Measurements from ENCODE around the gene CCNY.
A peak's percentile ranks its signal among the peaks of the same experiment; 100 is the strongest.

Gene CCNY

DNA sequence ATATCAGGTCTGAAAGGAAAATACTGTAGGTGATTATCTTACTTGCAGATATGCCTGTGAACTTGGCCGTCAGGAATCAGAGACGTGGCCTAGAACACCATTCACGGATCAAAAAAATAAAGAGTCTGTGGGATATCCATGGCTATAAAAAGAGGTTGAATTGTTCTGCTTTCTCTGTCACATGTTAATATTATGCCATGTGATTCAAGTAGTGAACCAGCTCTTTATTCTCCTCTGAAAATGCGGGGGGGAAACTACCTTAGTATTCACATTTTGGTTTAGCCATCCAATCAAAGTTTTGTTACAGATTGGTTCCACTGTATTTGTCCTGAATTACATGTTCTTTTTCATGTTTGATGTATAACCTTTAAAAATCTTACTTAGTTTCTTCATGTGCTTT lies 120.5 kb downstream of the CCNY start:
- DNase-seq = no peak

DNA sequence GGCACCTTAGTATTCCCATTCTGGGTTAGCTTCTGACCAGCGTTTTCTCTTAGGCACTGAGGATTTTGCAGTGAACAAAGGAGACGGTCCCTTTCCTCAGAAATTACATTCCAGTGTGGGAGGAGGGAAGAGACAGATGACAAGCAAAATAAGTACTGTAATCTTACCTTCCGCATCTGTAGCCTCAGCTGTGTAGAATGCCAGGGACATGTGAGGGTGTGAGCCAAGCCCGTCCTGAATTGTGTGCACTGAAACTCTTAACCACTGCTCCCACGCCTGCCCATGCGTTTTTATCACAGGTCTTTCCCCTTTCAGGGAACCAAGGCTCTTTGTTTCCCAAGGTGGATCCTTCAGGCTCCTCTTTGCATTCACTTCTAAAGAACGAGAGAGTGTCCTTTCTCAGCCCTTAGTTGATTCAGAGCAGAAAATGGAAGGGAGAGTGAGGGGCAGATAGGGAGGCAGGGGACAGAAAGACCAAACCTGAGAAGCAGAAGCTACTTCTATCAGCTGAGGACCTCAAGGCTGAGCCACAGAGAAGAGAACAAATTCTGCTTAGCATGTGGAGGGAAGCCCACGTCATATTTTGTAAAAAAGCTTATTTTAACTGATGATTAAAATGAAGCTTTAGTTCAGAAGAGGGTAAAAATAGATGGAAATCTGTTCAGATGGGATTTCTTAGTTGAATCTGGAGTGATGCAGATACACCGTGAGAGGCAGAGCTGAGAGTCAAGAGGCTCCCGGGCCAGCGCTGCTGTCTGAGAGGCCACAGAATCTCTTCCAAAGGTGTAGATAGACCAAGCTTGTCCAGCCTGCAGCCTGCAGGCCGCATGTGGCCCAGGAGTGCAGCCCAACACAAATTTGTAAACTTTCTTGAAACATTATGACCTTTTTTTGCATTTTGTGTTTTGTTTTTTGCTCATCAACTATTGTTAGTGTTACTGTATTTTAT lies 122.5 kb downstream of the CCNY start:
- DNase-seq = no peak

- DNase-seq = no peak
Measured at GRCh38 chr10:35459449-35459847, 123.1 kb downstream of the CCNY start.

- no peak for DNase-seq
Measured at GRCh38 chr10:35460852-35461460, 124.6 kb downstream of the CCNY start.

DNA sequence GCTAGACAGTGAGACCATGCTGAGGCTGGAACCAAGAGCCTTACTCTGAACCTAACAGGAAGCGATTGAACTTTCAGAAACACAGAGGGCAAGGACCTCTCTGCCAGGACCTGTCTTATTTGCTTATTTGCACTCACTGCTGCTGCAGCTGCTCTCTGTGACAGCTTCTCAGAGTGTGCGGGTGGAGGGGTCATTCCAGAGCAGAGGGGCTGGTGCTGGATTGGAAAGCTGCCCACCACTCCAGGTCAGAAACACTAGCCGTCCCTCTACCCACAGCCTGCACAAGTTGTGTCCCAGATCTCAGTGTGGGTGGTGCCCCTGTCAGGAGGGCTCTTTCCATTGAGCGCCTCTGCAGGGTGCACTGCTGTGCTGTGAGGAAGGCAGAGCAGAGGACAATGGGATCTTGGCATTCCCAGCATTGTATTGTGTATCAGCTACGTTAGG lies 126.2 kb downstream of the CCNY start:
- no peak for DNase-seq

DNA sequence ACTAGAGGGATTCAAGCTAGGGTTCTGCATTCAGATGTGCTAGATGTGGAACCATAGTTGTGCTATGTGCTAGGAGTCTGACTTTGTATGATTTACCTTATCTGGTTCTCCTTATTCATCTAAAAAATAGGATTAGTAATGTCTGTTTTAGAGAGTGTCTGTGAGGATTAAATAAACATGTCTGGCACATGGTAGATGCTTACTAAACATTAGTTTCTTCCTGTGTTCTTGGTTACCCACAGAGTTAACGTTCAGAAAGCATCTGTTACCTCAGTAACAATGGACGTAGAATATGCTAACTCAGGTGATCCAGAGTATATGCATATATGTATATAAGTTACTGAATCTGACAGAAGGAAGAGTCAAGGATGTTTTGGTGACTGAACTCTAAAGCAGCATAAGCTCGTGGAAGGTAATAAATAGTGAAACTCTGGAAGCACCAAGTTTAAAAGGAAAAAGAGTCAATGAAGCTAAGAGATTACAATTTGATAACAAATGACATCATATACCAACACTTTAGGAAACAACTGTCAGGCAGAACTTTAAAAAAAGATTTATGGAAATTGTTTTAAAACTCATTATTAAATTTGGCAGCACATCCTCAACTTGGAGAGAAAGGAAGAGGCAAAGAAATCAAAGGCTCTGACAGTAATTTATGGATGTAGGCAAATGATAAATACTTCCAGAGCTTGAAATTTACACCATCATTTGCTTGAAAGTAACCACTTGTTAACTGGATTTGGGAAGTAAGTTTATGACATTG lies 127.0 kb downstream of the CCNY start:
- no peak for DNase-seq

DNA sequence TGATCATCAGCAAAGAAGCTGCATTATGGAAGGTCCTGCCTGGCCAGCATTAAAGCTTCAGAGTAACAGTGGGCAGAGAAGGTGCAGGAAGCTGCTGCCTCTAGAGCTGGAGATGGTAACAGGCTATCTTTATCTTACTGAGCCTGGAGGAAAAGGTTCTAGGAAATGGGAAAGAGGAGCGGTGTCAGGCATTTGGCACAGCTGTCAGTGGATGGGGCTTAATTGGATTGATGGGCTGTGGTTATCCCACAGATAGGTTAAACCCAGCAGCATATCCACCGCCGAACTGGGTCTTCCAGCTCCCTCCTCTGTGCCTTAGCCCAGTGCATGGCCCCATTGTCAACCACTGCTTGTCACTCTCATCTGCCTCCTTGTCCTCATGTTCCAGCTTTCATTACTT lies 127.6 kb downstream of the CCNY start:
- DNase-seq = no peak

- peak; percentile 43 for DNase-seq
Measured at GRCh38 chr10:35464825-35465456, 128.6 kb downstream of the CCNY start.

DNA sequence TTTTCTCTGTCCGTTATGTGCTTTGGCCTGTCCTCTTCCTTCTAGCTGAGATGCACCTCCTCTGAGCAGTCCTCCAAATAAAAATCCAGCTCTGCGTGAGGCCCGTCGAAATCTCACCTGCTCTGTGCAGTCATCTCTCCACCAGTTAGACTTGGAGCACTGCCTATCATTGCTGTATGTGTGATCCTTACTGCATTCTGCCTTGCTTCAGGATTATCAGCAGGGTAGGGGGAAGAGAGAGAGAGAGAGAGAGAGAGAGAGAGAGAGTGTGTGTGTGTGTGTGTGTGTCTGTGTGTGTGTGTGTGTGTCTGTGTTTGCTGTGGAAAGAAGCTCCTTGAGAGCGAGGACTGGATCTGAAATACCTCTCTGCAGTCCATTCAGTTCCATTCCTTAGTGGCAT lies 129.4 kb downstream of the CCNY start:
- no peak for DNase-seq

DNA sequence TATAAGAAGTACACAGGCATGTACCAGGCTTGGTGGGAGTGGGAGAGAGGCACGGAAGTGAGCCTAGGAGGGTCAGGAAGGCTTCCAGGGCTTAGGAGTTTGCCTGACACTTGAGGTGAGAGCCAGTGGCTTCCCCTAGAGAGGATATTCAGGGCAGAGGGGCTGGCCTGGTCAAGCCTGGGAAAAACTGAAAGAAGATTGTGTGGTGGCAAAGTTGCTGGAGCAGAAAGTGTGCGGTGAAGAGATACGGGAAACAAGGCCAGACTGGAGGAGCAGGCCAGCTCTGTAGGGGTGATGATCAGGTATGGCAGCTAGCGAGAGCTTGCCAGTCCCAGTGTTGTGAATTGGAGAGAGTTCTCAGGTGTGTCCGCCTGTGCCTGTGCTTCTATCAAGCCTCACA lies 129.9 kb downstream of the CCNY start:
- DNase-seq = no peak

DNA sequence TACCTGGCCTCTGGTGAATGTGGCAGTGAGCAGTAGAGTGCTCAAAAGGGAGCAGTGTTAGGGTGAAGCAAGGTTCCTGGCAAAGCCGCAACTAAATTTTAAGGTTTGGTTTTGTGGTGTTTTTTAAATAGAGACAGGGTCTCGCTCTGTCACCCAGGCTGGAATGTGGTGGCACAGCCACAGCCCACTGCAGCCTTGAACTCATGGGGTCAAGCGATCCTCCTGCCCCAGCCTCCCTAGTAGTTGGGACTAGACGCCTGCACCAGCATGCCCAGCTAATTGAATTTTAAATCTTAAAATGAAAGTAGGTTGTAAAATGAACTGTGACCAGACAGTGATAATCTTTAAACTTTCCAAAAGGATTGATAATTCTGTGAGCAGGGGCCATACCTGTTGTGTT lies 130.4 kb downstream of the CCNY start:
- no peak for DNase-seq

DNA sequence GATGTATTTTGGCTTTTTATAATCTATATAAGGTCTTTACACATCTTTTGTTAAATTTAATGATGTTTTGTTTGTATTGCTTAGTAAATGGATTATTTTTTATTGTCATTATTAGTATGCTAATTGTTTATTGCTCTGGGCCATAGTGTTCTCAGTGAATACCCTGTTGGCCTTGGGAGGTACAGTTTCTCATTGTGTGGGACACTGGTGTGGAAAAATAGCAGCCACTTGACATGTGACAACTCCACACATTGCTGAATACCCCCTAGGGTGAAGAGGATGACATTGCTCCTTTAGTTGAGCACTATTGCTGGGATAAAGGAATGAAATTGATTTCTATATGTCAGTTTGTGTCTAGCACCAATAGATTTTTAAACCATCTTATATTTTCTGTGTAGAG lies 130.9 kb downstream of the CCNY start:
- no peak for DNase-seq

- no peak for DNase-seq
Measured at GRCh38 chr10:35470248-35470924, 134.1 kb downstream of the CCNY start.

- no peak for DNase-seq
Measured at GRCh38 chr10:35470925-35471315, 134.6 kb downstream of the CCNY start.

GRCh38 chr10:35471435-35471834 lies 135.1 kb downstream of the CCNY start:
- no peak for DNase-seq

- no peak for DNase-seq
Measured at GRCh38 chr10:35480142-35480541, 143.8 kb downstream of the CCNY start.

DNA sequence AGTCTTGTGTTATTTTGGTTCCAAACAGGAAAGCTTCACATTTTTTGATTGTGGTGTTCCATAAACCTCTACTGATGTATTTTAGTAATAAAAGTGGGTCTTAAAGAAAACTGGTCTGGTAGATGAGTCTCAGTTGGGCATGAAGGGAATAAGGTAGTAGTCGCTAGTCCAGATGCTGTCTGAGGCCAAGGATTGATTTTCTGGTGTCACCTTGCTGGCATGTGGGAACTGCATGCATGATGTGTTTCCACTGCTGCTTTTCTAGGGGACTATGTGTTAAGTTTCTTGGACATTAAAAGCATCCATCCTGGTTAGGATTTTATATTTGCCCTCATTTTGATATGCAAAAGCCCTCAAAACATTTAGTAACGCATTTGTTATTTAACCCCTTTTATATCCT lies 145.1 kb downstream of the CCNY start:
- DNase-seq = no peak

- DNase-seq = no peak
Measured at GRCh38 chr10:35486297-35486990, 150.1 kb downstream of the CCNY start.

DNA sequence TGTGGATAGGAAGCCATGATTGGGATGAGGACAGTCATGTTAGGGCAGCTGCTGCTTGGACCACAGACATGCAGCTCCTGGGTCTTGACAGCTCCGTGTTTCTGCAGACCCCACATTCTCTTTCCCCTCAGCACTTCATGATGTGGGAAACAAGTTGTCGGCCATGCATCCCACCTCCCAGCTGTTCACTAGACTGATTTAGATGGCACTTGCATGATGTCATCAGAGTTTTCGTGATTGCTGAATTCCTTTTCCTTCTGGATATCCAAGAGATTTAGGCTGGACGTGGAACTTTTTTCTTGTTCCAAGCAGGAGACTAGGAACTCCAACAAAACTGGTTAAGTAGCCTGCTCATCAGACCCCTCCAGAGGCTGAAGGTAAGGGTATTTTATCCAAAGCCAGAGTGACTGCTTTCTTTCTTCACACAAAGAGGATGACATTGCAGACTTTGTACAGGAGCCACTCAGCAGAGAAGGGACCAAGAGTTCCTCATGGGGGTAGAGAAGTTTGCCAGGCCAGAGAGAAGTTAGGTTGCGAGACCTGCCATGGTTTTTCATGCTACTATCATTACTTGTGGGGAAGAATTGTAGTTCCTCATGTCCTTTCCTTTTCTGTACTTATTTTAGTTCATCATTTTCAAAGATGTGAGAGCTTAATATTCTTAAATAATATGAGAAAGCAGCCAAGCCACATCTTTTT lies 151.2 kb downstream of the CCNY start:
- DNase-seq = peak; percentile 12

DNA sequence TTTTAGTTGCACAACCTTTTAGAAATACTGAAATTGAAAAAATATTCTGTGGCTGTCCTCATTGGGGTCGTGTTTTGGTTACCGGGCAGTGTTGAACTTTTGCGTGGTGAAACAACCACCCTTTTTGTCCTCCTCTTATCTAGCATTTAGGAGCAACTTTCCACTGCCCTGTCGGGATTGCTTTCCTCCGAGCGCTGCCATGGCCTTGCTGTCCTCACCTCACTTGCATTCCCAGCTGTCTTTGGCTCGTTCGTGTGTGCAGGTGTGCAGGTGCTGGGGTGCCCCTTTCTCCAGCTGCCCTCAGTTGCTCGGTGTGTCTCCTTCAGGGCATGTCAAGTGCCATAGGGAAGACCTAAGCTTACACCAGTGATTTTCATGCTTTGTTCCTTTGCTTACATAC lies 151.9 kb downstream of the CCNY start:
- DNase-seq = no peak
